Fibroblast of the aortic adventitia (primary cell): ENCODE results near the gene FZD4. TPM values are rescaled to one million over a fixed set of nuclear protein-coding genes. Genes with fewer than 3 reads are reported as not detected.

Source experiments
- DNase-seq: peaks from one replicate; pipeline ENCODE4 v3.0.0-alpha.2; 2010; ENCODE audit warnings: low read depth
- H3K4me3 ChIP-seq: 2 replicates; pipeline ENCODE4 v1.5.1; 2011; ENCODE audit warnings: low read depth, mild to moderate bottlenecking, control low read depth, low read length, moderate library complexity
- CTCF ChIP-seq: IDR thresholded peaks from 2 replicates; pipeline ENCODE4 v1.5.1; 2011; ENCODE audit warnings: mild to moderate bottlenecking, low read length, control low read depth, inconsistent platforms; ENCODE audit not compliant: insufficient read depth
- total RNA-seq: library from RNA; depleted of rRNA; stranded (reverse); fragments of >200 nt; gene quantifications from 2 replicates; pipeline ENCODE4 v1.2.3, GENCODE V29; 2012; ENCODE audit warnings: low replicate concordance

The FZD4 gene
- total RNA-seq, 1 donor, result 50.2 TPM

GRCh38 chr11:86934582-86934900, 20.7 kb downstream of the FZD4 start:
- no peak overlapping the region for H3K4me3 ChIP-seq
- DNase-seq, result peak; percentile 70
- TF ChIP-seq CTCF, result no peak

DNA sequence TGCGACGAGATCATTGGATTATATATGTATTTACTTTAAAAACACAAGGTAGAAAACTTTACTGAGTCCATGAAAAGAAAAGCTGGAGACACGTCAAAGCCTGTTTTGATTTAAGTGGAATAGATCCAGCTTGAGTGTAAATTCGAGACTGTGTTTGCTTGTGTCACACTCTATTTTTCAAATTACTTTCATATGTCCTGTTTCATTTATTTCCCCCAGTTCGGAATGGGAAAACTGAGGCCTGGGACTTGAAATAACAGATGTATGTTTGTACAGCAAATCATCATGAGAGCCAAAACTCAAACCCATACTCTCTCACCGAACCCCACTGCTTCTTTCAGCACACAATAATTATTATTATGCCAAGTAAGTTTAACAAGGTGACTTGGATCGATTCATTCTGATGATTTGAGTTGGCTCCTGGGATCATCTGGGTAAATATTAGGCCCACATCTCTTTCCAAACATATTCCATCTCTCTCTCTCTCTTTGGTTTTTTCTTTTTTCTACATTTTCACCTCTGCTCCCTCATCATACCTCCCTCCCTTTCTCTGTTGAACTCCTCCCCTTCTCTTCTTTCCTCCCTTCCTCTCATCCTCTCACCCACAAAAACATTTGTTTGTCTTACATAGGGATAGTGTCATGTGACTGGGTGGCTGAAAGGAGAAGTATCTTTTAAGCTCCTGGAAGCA, 21.2 kb downstream of the FZD4 start:
- no peak for DNase-seq
- no peak for TF ChIP-seq CTCF
- H3K4me3 ChIP-seq, result no peak overlapping the region

DNA sequence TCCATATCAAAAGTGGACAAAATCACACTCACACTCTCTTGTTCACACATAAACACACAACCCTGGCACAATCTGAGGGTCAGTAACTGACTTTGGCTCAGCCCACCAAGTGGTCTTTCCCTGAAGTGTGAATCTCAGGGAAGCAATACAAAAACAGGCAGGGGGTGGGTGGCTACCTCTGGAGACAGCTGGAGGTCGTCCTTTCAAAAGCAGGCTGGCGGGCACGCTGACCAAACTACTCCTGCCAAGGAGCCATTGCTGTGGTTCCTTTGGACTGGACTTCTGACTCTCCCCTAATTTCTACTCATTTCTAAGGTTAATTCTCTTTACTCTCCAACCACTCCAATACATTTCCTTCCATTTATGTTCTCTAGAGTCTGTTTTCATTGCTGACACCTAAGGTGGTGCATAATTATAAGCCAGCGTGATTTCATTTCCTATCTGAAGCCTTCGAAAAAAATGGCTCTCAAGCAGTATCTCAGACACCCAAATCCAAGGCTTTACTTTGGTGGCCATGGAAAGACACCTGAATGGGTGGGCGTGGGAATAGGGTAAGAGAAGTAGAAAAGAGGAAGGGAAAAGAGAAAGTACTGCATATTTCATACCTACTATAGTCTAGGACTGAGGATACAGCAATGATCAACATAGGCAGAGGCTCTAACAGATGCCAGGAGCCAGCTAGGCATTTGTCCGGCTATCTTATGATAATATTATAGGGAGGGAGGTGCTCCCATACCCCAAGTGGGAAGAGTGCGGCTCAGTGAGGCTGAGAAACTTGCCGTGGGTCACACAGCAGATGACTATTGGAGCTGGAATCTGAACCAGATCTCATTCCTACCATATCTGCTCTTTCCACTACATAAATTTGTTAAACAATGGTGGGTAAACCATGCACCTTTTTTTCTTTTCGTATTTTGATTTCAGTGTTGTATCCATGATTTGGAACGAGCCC, 22.0 kb downstream of the FZD4 start:
- DNase-seq, result no peak
- no peak overlapping the region for H3K4me3 ChIP-seq
- no peak for TF ChIP-seq CTCF

DNA sequence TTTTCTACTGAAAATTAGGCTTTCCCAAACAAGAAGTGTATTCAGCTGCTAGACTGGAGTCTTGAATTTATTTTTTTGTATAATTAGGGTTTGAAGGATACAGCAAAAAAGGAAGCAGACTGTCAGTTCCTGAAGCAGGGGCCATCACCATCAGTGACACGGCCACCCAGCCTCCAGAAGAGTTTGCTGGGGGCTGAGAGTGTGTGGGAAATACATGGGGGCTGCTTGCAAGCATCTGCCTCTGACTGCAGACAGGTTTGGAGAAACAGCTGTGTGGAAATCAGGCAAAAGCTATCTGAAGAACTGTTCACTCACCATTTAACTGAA, 23.0 kb downstream of the FZD4 start:
- no peak for DNase-seq
- no peak for TF ChIP-seq CTCF
- H3K4me3 ChIP-seq, result peak overlapping the region; percentile 16

DNA sequence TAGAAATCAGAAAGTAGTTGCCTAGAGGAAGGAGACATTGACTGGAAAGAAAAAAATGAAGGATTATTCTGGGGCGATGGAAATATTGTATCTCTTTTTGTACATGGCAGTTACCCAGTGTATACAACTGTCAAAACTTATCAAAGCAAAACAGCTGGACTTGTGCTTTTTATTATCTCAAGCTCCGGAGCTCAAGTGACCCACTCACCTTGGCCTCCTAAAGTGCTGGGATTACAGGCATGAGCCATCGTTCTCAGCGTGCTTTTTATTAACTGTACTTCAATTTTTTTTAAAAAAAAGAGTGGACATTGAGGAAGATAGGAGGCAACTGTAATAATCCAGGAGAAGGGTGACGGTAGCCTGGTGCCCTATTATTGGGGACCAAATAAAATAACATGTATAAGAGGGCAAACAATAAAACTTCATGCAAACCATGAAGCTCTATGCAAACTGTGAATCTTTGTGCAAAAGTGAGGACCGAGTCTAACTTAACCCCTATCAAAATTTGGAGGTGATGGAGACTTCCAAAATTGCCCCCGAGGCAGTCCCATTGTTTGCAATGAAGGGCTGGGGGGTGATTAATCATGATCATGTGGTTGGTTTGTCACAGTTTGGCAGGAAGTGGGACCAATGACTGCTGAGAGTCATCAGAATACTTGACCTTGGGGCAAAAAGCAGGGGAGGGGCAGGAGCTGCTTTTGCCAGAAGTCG, 23.5 kb downstream of the FZD4 start:
- peak; percentile 88 for DNase-seq
- no peak overlapping the region for H3K4me3 ChIP-seq
- no peak for TF ChIP-seq CTCF

DNA sequence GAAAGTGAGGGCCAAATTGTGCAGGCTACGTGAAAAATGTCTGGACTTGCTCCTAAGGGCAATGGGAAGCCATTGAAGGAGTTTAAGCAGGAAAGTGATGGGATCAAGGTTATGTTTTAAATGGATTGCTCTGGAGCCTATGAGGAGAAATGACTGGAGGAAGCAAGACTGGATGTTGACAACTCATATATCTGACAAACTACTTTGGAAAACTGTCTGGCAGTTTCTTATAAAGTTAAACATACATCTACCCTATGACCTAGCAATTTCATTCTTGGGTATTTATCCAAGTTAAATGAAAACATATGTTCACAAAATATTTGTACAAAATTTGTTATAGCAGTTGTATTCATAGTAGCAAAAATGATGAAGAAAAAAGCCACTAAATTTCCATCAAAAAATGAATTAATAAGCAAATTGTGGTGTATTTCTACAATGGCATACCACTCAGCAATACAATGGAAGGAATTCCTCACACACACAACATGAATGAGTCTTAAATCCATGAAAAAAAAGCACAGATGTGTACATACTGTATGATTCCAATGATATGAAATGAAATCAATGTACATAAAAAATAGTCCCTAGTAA, 24.1 kb downstream of the FZD4 start:
- peak; percentile 71 for DNase-seq
- no peak for TF ChIP-seq CTCF
- no peak overlapping the region for H3K4me3 ChIP-seq
